ENCODE results near the gene MAGEB1.

Gene MAGEB1

GRCh38 chrX:30296408-30297254 is 49.7 kb downstream of the MAGEB1 start:
- no peak for DNase-seq (ENCODE audit: low read depth in 2 of 2)

GRCh38 chrX:30301208-30301607 is 54.3 kb downstream of the MAGEB1 start:
- DNase-seq (ENCODE audit: low read depth in 2 of 2) = no peak
